GM10266 (cell line): ENCODE measurements around the gene ITGA11.

Source experiments
- DNase-seq: peaks from one replicate; pipeline ENCODE4 v3.0.0; 2012; ENCODE audit errors: extremely low spot score
- TF ChIP-seq, protein P1 (sequence below): IDR thresholded peaks from 2 replicates; pipeline ENCODE4 v1.5.1; 2012; ENCODE audit warnings: mild to moderate bottlenecking, low read depth; ENCODE audit not compliant: control insufficient read depth, insufficient read depth; ENCODE audit errors: missing control alignments

ITGA11 gene

DNA sequence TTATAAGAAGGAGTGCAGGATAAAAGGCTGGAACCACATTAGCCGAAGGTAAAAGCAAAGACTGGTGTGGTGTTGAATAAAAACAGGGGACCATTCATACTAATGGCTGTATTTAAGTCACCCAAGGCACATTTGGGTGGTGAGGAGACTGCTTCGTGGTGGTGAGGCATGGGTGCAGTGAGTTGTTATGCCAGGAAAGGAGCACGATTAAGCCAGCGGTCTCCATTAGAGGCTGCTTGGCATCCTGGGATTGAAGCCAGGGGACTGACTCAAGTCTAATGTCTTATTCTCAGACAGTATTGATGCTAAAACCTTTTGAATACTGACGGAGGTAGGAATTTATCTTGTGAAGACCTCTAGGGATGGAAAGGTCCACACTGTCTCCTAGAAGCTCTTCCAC lies 132.5 kb downstream of the ITGA11 start:
- no peak for DNase-seq
- TF ChIP-seq, protein P1, sequence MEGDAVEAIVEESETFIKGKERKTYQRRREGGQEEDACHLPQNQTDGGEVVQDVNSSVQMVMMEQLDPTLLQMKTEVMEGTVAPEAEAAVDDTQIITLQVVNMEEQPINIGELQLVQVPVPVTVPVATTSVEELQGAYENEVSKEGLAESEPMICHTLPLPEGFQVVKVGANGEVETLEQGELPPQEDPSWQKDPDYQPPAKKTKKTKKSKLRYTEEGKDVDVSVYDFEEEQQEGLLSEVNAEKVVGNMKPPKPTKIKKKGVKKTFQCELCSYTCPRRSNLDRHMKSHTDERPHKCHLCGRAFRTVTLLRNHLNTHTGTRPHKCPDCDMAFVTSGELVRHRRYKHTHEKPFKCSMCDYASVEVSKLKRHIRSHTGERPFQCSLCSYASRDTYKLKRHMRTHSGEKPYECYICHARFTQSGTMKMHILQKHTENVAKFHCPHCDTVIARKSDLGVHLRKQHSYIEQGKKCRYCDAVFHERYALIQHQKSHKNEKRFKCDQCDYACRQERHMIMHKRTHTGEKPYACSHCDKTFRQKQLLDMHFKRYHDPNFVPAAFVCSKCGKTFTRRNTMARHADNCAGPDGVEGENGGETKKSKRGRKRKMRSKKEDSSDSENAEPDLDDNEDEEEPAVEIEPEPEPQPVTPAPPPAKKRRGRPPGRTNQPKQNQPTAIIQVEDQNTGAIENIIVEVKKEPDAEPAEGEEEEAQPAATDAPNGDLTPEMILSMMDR: no peak

DNA sequence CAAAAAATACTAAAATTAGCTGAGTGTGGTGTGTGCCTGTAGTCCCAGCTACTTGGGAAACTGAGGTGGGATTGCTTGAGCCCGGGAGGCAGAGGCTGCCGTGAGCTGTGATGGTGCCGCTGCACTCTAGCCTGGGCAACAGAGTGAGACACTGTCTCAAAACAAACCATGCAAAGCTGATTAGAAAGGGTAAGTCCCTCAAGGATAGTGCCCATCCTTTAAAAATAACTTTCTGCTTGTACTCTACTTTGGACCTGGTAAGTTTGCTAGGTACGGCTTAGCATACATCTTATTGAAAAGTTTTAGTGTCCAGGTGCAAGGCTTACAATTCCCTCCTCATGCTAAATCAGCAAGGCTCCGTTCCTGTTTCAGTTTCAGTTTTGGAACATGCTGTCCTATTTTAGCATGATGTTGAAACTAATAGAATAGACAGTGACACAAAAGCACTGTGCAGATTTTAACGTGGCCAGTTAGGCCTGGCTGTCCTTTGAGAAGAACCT lies 133.0 kb downstream of the ITGA11 start:
- TF ChIP-seq, protein P1: no peak
- DNase-seq: peak; percentile 65

DNA sequence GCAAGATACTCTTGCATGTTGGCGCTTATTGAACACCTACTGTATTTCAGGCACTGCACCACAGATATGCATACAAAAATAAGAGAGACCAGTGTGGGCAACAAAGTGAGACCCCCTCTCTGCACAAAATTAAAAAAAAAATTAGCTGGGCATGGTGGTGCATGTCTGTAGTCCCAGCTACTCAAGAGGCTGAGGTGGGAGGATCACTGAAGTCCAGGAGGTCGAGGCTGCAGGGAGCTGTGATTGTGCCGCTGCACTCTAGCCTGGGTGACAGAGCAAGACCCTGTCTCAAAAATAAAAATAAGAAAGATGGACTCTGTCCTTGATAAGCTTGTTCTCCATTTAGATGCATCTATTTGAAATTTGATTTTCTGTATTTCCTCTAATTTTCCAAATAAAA lies 133.6 kb downstream of the ITGA11 start:
- no peak for DNase-seq
- TF ChIP-seq, protein P1: no peak

DNA sequence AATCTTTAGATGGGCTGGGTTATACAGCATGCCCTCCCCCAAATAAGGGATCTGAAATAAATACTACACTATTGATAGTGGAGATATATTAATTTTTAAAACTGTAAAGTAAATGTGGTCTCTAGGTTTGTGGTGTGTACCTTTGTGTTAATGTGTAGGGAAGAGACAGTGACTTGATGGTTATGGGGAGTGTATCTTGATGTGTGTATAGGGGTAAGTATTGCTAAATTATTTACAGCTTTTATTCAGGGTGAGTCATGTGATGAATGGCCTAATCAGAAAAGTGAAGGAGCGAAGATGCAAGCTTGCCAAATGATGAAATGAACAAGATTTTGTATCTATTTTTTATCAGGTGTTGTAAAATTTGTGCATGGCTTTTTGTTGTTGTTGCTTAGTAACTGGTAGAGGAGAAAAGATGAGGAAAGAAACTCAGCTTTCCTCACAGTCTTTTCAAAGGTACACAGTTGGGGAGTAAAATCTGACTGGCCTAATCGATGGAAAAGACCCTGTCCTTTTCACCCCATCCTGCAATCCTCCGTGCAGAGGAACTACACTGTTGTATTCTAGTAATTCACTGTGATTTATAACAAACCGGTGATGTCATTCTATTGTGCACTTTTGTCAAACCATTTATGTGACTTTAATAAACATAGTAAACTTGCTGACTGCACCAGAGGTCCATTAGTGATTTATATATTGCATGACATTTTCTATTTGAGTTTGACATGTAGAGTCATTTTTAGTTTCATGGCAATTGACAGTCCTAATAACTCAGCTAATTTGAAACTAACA lies 136.8 kb downstream of the ITGA11 start:
- TF ChIP-seq, protein P1: no peak
- no peak for DNase-seq

DNA sequence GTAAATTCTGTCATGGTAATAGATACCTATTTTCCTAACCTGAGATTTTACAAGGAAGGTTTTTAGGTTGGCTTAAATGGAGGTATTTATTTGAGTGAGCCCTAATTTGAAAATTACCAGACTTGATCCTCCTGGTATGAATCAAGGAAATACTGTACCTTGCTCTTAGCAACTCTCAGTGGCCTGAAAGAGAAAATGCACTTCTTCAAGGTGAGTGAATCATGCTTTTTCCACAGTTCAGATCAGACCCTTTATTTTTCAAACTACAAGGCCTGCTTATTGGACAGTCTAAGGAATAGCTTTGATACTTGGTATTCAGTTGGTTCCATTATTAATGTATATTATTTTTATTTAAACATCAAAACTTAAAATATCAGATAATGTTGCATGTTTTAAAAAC lies 139.0 kb downstream of the ITGA11 start:
- TF ChIP-seq, protein P1: no peak
- no peak for DNase-seq

DNA sequence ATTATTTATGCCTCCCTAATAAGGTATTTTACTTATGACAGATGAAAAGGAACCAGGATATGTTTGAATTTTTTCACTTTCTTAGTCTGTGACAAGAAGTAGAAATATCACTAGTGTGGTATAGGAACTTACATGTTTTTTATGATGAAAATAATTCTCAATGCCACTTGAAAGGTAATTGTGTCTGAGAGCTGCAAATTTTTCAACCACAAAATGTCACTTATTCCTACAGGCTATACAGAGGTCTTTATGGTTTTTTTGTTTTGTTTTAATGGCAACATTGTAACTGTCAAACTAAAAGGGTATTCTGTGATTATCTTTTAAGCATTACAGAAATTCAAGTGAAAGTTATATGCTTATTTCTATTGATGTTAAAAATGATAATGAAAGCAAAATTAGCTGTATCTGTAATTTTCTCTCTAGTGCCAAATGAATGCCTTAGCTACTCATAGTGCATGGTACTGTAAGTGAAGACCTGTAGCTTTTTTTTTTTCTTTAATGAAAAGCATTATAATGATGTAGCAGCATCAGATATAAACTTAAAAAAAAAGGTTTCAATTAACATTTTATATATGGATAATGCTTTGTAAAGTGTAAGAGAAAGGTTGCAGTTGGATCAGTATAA lies 139.7 kb downstream of the ITGA11 start:
- TF ChIP-seq, protein P1: no peak
- no peak for DNase-seq

DNA sequence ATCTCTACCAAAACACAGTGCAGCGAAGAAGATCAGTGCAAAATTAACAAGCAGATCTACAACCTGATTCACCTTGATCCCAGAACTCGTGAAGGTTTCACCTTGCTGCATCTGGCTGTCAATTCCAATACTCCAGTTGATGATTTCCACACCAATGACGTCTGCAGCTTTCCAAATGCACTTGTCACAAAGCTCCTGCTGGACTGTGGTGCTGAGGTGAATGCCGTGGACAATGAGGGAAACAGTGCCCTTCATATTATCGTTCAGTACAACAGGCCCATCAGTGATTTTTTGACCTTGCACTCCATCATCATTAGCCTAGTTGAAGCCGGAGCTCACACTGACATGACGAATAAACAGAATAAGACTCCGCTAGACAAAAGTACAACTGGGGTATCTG lies 141.2 kb downstream of the ITGA11 start:
- no peak for DNase-seq
- TF ChIP-seq, protein P1: no peak
